PFSK-1 (cell line): ENCODE measurements around the gene RAPGEF5.

Source experiments
- FOXP2 ChIP-seq: optimal IDR thresholded peaks from 2 replicates; pipeline ENCODE3; 2011; ENCODE audit warnings: borderline replicate concordance, control low read depth, inconsistent platforms; ENCODE audit not compliant: insufficient read depth; ENCODE audit errors: extremely low read length, extremely low read depth
- POLR2AphosphoS5 ChIP-seq: IDR thresholded peaks from 2 replicates; pipeline ENCODE4 v1.6.1; 2012; ENCODE audit warnings: low read depth, mild to moderate bottlenecking, control low read depth, low read length, moderate library complexity
- REST ChIP-seq, 2 experiments: IDR thresholded peaks; 2 replicates each; pipeline versions ENCODE4 v1.6.1 to v1.8.0; 2011 to 2012; ENCODE audit warnings: low read depth in 2 of 2, low read length in 2 of 2, control low read depth in 1 of 2, inconsistent platforms in 1 of 2, mild to moderate bottlenecking in 1 of 2, moderate library complexity in 1 of 2; ENCODE audit not compliant: insufficient read depth in 1 of 2
- SIN3A ChIP-seq: IDR thresholded peaks from 2 replicates; pipeline ENCODE4 v1.6.1; 2012; ENCODE audit warnings: mild to moderate bottlenecking, low read length, moderate library complexity, borderline replicate concordance; ENCODE audit not compliant: insufficient read depth
- TAF1 ChIP-seq: IDR thresholded peaks from 2 replicates; pipeline ENCODE4 v1.6.1; 2012; ENCODE audit warnings: low read length, control low read depth, borderline replicate concordance; ENCODE audit not compliant: insufficient read depth

RAPGEF5 gene

GRCh38 chr7:22318376-22318775 is 38.6 kb downstream of the RAPGEF5 start:
- no peak for TF ChIP-seq SIN3A
- no peak for TF ChIP-seq POLR2AphosphoS5
- TF ChIP-seq FOXP2 = no peak
- TF ChIP-seq TAF1 = no peak
- no peak for TF ChIP-seq REST (IDR thresholded peaks at IDR 0.05; ENCODE audit: insufficient read depth in 1 of 2, low read depth in 2 of 2, low read length in 2 of 2)

DNA sequence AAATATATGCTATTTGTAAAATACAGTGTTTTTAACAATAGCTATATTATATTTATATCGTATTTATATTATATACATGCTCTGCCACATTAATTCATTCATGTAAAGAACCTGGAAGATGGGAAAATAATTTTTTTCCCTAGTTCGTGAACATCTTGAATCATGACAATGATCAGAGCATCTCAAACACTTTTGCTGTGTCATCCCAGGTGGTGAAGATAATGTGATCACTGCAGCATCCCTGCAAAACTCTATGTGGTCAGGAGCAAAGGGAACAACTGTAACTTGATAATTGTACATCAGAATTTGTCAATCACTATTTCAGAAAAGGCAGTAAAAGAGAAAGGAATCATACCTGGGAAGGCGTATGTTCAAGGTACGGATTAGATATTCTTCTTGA is 39.3 kb downstream of the RAPGEF5 start:
- no peak for TF ChIP-seq SIN3A

GRCh38 chr7:22316914-22317313 is 40.0 kb downstream of the RAPGEF5 start:
- TF ChIP-seq FOXP2 = no peak
- TF ChIP-seq TAF1 = no peak
- TF ChIP-seq POLR2AphosphoS5 = no peak
- no peak for TF ChIP-seq SIN3A
- TF ChIP-seq REST (IDR thresholded peaks at IDR 0.05; ENCODE audit: insufficient read depth in 1 of 2, low read depth in 2 of 2, low read length in 2 of 2) = no peak

- TF ChIP-seq SIN3A (no peak), FOXP2 (no peak), TAF1 (no peak), REST (IDR thresholded peaks at IDR 0.05; ENCODE audit: insufficient read depth in 1 of 2, low read depth in 2 of 2, low read length in 2 of 2) (no peak), POLR2AphosphoS5 (no peak)
Observed at GRCh38 chr7:22307816-22308215, 49.1 kb downstream of the RAPGEF5 start.

- TF ChIP-seq POLR2AphosphoS5 (no peak), FOXP2 (no peak), TAF1 (no peak), SIN3A (no peak), REST (IDR thresholded peaks at IDR 0.05; ENCODE audit: insufficient read depth in 1 of 2, low read depth in 2 of 2, low read length in 2 of 2) (no peak)
Observed at GRCh38 chr7:22305706-22306105, 51.2 kb downstream of the RAPGEF5 start.
